ENCODE results near the gene CDR2L. TPM values are rescaled to one million over a fixed set of nuclear protein-coding genes. Genes with fewer than 3 reads are reported as not detected.

Gene CDR2L
- total and polyA plus RNA-seq, 4 donors = 8.5 to 19.0 (median 11.2) TPM

DNA sequence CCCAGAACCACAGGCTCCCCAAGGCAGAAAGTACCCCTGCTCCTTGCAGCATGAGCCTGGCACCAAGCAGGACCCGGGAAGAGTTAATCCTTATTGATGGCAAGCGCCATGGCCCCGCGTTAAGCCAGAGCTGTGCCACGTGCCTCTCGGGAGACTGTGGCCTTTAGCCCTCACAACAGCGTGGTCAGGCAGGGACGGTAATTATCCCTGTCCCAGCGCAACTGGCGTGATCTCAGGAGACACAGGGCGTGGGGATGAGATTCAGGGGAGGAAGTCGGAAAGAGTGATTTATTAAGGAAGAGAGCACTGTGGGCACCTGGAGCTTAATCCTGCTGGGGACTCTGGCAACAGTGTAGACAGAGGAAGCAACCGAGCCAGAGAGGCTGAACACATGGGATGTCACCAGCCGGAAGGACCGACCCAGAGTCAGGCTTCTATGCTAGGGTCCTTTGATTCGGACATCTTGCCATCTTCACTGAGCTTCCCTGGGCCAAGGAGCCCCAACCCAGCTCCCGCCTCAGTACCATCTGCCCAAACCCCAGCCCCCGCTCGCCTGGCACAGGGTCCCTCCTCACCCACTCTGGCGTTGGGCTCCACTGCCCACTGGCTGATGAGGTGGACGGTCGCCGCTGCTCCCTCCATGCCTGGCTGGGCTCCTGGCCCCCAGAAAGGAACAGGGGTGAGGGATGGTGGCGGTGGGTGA, 34.9 kb upstream of the CDR2L start:
- Histone ChIP-seq H3K36me3 (ENCODE audit: control insufficient read depth in 4 of 4, insufficient read depth in 4 of 4, low read length in 4 of 4) (peaks cover 0 to 11% (median 0%) of the 10 kb centered on the region in 4 donors), H3K27me3 (ENCODE audit: control insufficient read depth in 3 of 3, insufficient read depth in 3 of 3, low read length in 2 of 3) (no peaks in the 10 kb centered on the region), H3K9ac (ENCODE audit: insufficient read depth in 1 of 2, low read length in 2 of 2) (no peak overlapping the region), H3K4me3 (no peak overlapping the region), H3K4me1 (ENCODE audit: control insufficient read depth in 5 of 5, insufficient read depth in 5 of 5, low read length in 5 of 5) (no peaks in the 10 kb centered on the region), H3K9me3 (ENCODE audit: control insufficient read depth in 4 of 4, insufficient read depth in 3 of 4, low read length in 3 of 4) (no peaks in the 10 kb centered on the region), H3K27ac (ENCODE audit: low read depth in 1 of 2, low read length in 1 of 2) (no peak overlapping the region)
- 77 to 85% methylated on average over 24 of the region's 24 CpGs for WGBS, 2 donors
- DNase-seq (no peak), ATAC-seq (ENCODE audit: insufficient read depth, low FRiP score) (no peak)
- TF ChIP-seq, protein P1, sequence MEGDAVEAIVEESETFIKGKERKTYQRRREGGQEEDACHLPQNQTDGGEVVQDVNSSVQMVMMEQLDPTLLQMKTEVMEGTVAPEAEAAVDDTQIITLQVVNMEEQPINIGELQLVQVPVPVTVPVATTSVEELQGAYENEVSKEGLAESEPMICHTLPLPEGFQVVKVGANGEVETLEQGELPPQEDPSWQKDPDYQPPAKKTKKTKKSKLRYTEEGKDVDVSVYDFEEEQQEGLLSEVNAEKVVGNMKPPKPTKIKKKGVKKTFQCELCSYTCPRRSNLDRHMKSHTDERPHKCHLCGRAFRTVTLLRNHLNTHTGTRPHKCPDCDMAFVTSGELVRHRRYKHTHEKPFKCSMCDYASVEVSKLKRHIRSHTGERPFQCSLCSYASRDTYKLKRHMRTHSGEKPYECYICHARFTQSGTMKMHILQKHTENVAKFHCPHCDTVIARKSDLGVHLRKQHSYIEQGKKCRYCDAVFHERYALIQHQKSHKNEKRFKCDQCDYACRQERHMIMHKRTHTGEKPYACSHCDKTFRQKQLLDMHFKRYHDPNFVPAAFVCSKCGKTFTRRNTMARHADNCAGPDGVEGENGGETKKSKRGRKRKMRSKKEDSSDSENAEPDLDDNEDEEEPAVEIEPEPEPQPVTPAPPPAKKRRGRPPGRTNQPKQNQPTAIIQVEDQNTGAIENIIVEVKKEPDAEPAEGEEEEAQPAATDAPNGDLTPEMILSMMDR (IDR thresholded peaks at IDR 0.05; ENCODE audit: control extremely low read depth, extremely low read depth) = no peak

DNA sequence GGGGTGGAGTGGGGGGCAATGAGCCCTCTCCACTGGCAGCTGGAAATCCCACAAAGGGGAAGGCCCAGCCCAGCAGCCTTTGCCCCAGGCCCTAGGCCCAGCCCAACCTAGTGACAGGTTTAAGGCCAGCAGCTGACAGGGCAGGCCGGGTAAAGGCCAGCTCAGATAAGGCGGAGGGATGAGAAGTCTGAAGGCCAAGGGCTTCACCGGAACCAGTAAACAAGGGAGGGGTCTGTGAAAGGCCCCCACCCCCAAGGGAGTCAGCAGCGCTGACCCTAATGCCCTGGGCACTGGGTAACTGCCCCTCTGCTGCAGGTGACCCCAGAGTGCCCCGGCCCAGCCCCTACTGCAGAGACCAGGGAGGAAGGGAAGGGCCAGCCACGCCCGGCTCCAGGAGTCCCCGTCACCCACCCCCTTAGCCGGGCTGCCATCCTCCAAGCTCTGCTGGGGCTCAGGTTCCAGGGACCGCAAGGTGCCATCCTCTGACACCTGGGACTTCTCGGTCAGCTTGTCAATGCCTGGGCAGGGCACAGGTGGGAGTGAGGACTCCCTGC, 34.2 kb upstream of the CDR2L start:
- TF ChIP-seq, protein P1 (IDR thresholded peaks at IDR 0.05; ENCODE audit: control extremely low read depth, extremely low read depth) = no peak
- H3K4me1 ChIP-seq (ENCODE audit: control insufficient read depth in 5 of 5, insufficient read depth in 5 of 5, low read length in 5 of 5) = no peaks in the 10 kb centered on the region
- no peak overlapping the region for H3K27ac ChIP-seq (ENCODE audit: low read depth in 1 of 2, low read length in 1 of 2)
- no peaks in the 10 kb centered on the region for H3K27me3 ChIP-seq (ENCODE audit: control insufficient read depth in 3 of 3, insufficient read depth in 3 of 3, low read length in 2 of 3)
- no peak overlapping the region for H3K4me3 ChIP-seq
- DNase-seq (no peak), ATAC-seq (ENCODE audit: insufficient read depth, low FRiP score) (no peak)
- 86 to 87% methylated on average over 11 of the region's 11 CpGs for WGBS, 2 donors
- peaks cover 0 to 11% (median 0%) of the 10 kb centered on the region in 4 donors for H3K36me3 ChIP-seq (ENCODE audit: control insufficient read depth in 4 of 4, insufficient read depth in 4 of 4, low read length in 4 of 4)
- no peaks in the 10 kb centered on the region for H3K9me3 ChIP-seq (ENCODE audit: control insufficient read depth in 4 of 4, insufficient read depth in 3 of 4, low read length in 3 of 4)
- no peak overlapping the region for H3K9ac ChIP-seq (ENCODE audit: insufficient read depth in 1 of 2, low read length in 2 of 2)

DNA sequence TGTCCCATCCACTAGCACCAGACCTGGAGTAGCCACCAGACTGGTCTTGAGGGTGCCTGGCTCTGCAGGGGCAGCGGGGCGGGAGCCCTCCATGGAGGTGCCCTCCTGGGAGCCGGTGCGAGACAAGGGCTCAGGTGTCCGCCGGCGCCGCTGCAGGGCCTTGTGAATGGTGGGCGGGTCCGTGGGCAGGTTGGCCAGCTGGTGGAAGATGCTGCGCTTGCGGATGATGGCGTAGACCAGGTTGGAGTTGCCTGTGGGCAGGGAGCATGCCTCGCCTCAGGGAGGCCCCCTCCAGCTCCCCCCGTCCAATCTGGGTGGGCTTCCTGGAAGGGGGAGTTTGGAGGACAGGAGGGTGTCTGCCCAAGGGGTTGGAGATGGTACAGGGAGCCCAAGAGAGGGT, 33.3 kb upstream of the CDR2L start:
- no peak for ATAC-seq (ENCODE audit: insufficient read depth, low FRiP score)
- DNase-seq = no peak
- no peak overlapping the region for H3K9ac ChIP-seq (ENCODE audit: insufficient read depth in 1 of 2, low read length in 2 of 2)

More for the DNA sequence above, 33.3 kb upstream of the CDR2L start:
- no peak overlapping the region for H3K27ac ChIP-seq (ENCODE audit: low read depth in 1 of 2, low read length in 1 of 2)
- WGBS, 2 donors = 94 to 95% methylated on average over 15 of the region's 15 CpGs
- H3K9me3 ChIP-seq (ENCODE audit: control insufficient read depth in 4 of 4, insufficient read depth in 3 of 4, low read length in 3 of 4) = no peaks in the 10 kb centered on the region
- TF ChIP-seq, protein P1 (IDR thresholded peaks at IDR 0.05; ENCODE audit: control extremely low read depth, extremely low read depth) = no peak
- H3K36me3 ChIP-seq (ENCODE audit: control insufficient read depth in 4 of 4, insufficient read depth in 4 of 4, low read length in 4 of 4) = peaks cover 0 to 11% (median 0%) of the 10 kb centered on the region in 4 donors
- H3K4me1 ChIP-seq (ENCODE audit: control insufficient read depth in 5 of 5, insufficient read depth in 5 of 5, low read length in 5 of 5) = no peaks in the 10 kb centered on the region
- no peak overlapping the region for H3K4me3 ChIP-seq
- H3K27me3 ChIP-seq (ENCODE audit: control insufficient read depth in 3 of 3, insufficient read depth in 3 of 3, low read length in 2 of 3) = no peaks in the 10 kb centered on the region

Data from lung (tissue), 12 donors.